ENCODE data around the gene TMEM52.

Gene TMEM52

GRCh38 chr1:1924849-1925248 lies 5.8 kb upstream of the TMEM52 start:
- Histone ChIP-seq H3K9me3 (ENCODE audit: severe bottlenecking) (no peaks in the 10 kb centered on the region), H3K27me3 (ENCODE audit: insufficient read depth, poor library complexity, severe bottlenecking) (no peaks in the 10 kb centered on the region), H3K36me3 (ENCODE audit: low read depth) (no peaks in the 10 kb centered on the region), H3K4me3 (ENCODE audit: severe bottlenecking) (no peak overlapping the region), H3K27ac (ENCODE audit: poor library complexity, severe bottlenecking) (no peak overlapping the region), H3K4me1 (ENCODE audit: insufficient read depth, poor library complexity, severe bottlenecking) (no peaks in the 10 kb centered on the region)
- DNase-seq (ENCODE audit: low spot score) (no peak), ATAC-seq (ENCODE audit: low read depth) (no peak)
- TF ChIP-seq CTCF (IDR thresholded peaks at IDR 0.05; ENCODE audit: poor library complexity, severe bottlenecking): no peak

GRCh38 chr1:1924386-1924785 lies 5.3 kb upstream of the TMEM52 start:
- H3K4me3 ChIP-seq (ENCODE audit: severe bottlenecking): no peak overlapping the region
- no peak for ATAC-seq (ENCODE audit: low read depth)
- no peak overlapping the region for H3K27ac ChIP-seq (ENCODE audit: poor library complexity, severe bottlenecking)
- DNase-seq (ENCODE audit: low spot score): no peak
- TF ChIP-seq CTCF (IDR thresholded peaks at IDR 0.05; ENCODE audit: poor library complexity, severe bottlenecking): no peak
- H3K36me3 ChIP-seq (ENCODE audit: low read depth): no peaks in the 10 kb centered on the region
- no peaks in the 10 kb centered on the region for H3K9me3 ChIP-seq (ENCODE audit: severe bottlenecking)
- H3K4me1 ChIP-seq (ENCODE audit: insufficient read depth, poor library complexity, severe bottlenecking): no peaks in the 10 kb centered on the region
- H3K27me3 ChIP-seq (ENCODE audit: insufficient read depth, poor library complexity, severe bottlenecking): no peaks in the 10 kb centered on the region

- TF ChIP-seq CTCF (IDR thresholded peaks at IDR 0.05; ENCODE audit: poor library complexity, severe bottlenecking): no peak
- H3K4me1 ChIP-seq (ENCODE audit: insufficient read depth, poor library complexity, severe bottlenecking): no peaks in the 10 kb centered on the region
- ATAC-seq (ENCODE audit: low read depth): no peak
These were observed 4.1 kb upstream of the TMEM52 start for GRCh38 chr1:1922956-1923833.

GRCh38 chr1:1922702-1922955 lies 3.5 kb upstream of the TMEM52 start:
- no peaks in the 10 kb centered on the region for H3K27me3 ChIP-seq (ENCODE audit: insufficient read depth, poor library complexity, severe bottlenecking)
- peak; percentile 63 for DNase-seq (ENCODE audit: low spot score)
- H3K36me3 ChIP-seq (ENCODE audit: low read depth): no peaks in the 10 kb centered on the region
- ATAC-seq (ENCODE audit: low read depth): no peak
- H3K9me3 ChIP-seq (ENCODE audit: severe bottlenecking): no peaks in the 10 kb centered on the region
- H3K4me3 ChIP-seq (ENCODE audit: severe bottlenecking): no peak overlapping the region
- no peaks in the 10 kb centered on the region for H3K4me1 ChIP-seq (ENCODE audit: insufficient read depth, poor library complexity, severe bottlenecking)
- no peak for TF ChIP-seq CTCF (IDR thresholded peaks at IDR 0.05; ENCODE audit: poor library complexity, severe bottlenecking)
- H3K27ac ChIP-seq (ENCODE audit: poor library complexity, severe bottlenecking): no peak overlapping the region

More at GRCh38 chr1:1922956-1923833, 4.1 kb upstream of the TMEM52 start:
- DNase-seq (ENCODE audit: low spot score): peak; percentile 60
- H3K27me3 ChIP-seq (ENCODE audit: insufficient read depth, poor library complexity, severe bottlenecking): no peaks in the 10 kb centered on the region
- H3K36me3 ChIP-seq (ENCODE audit: low read depth): no peaks in the 10 kb centered on the region
- H3K27ac ChIP-seq (ENCODE audit: poor library complexity, severe bottlenecking): no peak overlapping the region
- no peak overlapping the region for H3K4me3 ChIP-seq (ENCODE audit: severe bottlenecking)
- no peaks in the 10 kb centered on the region for H3K9me3 ChIP-seq (ENCODE audit: severe bottlenecking)
